K562 (cell line): Measurements from ENCODE around the gene SLC22A1. TPM values are rescaled to one million over a fixed set of nuclear protein-coding genes. Genes with fewer than 3 reads are reported as not detected.

Experiments used
- CC2D1A ChIP-seq: fragments of 450-650 bp; IDR thresholded peaks from 2 replicates; pipeline ENCODE4 v1.6.1; 2017; ENCODE audit warnings: mild to moderate bottlenecking
- FOXJ2 ChIP-seq: fragments of 200-800 bp; sonication (Bioruptor generic); IDR thresholded peaks from 2 replicates; pipeline ENCODE4 v1.6.1; 2016; ENCODE audit warnings: missing genetic modification characterization, missing compliant biosample characterization
- PTRF ChIP-seq: fragments of 450-650 bp; IDR thresholded peaks from 2 replicates; pipeline ENCODE4 v1.6.1; 2016; ENCODE audit warnings: mild to moderate bottlenecking, missing genetic modification characterization, missing compliant biosample characterization
- PTTG1 ChIP-seq: fragments of 450-650 bp; IDR thresholded peaks from 2 replicates; pipeline ENCODE4 v1.6.1; 2016; ENCODE audit warnings: low read depth, mild to moderate bottlenecking, missing genetic modification characterization, missing compliant biosample characterization
- RFX5 ChIP-seq: IDR thresholded peaks from 2 replicates; pipeline ENCODE4 v1.6.1; 2011; ENCODE audit warnings: low read depth, mild to moderate bottlenecking, improper control_type of control experiment, low read length
- SETDB1 ChIP-seq: IDR thresholded peaks from one replicate; pipeline ENCODE4 v1.6.1; 2012; ENCODE audit warnings: low read length, control low read depth, inconsistent platforms
- SP2 ChIP-seq: IDR thresholded peaks from 2 replicates; pipeline ENCODE4 v1.6.1; 2011; ENCODE audit warnings: mild to moderate bottlenecking, low read depth, low read length, moderate library complexity; ENCODE audit not compliant: poor library complexity, severe bottlenecking; ENCODE audit errors: extremely low read depth
- TFAM ChIP-seq: fragments of 250-450 bp; sonication (Bioruptor Pico); conservative IDR thresholded peaks from 2 replicates; pipeline ENCODE4 v1.5.0; 2021; ENCODE audit warnings: mild to moderate bottlenecking, moderate library complexity
- ZBTB5 ChIP-seq: fragments of 450-650 bp; IDR thresholded peaks from 2 replicates; pipeline ENCODE4 v1.6.1; 2017; ENCODE audit warnings: antibody characterized with exemption
- ZC3H4 ChIP-seq: sonication (generic); formaldehyde crosslinking; IDR thresholded peaks from 2 replicates; pipeline ENCODE4 v1.9.0; 2021; ENCODE audit warnings: missing genetic modification reagents, borderline replicate concordance
- ZNF143 ChIP-seq: sonication (generic); formaldehyde crosslinking; IDR thresholded peaks from 2 replicates; pipeline ENCODE4 v1.9.0; 2022; ENCODE audit warnings: mild to moderate bottlenecking, missing genetic modification reagents
- ZNF318 ChIP-seq, 2 experiments: fragments of 450-650 bp; IDR thresholded peaks; 2 replicates each; pipeline ENCODE4 v1.6.1; 2016; ENCODE audit warnings: mild to moderate bottlenecking in 2 of 2, borderline replicate concordance in 1 of 2, low read depth in 1 of 2, moderate library complexity in 1 of 2
- ZNF436 ChIP-seq: fragments of 250-450, 450-650 bp; sonication (Bioruptor Pico); formaldehyde crosslinking; IDR thresholded peaks from 2 replicates; pipeline ENCODE4 v1.7.0; 2020; ENCODE audit warnings: mild to moderate bottlenecking
- ZNF551 ChIP-seq: fragments of 250-450 bp; sonication (Bioruptor Pico); IDR thresholded peaks from 2 replicates; pipeline ENCODE4 v1.5.0; 2021; ENCODE audit warnings: mild to moderate bottlenecking, moderate library complexity
- ZNF586 ChIP-seq: fragments of 450-650 bp; formaldehyde crosslinking; conservative IDR thresholded peaks from 2 replicates; pipeline ENCODE4 v1.4.0; 2020; ENCODE audit warnings: mild to moderate bottlenecking, moderate library complexity
- ZNF764 ChIP-seq: fragments of 250-450 bp; sonication (Bioruptor Pico); IDR thresholded peaks from 2 replicates; pipeline ENCODE4 v1.4.0; 2020; ENCODE audit warnings: low read depth, mild to moderate bottlenecking, moderate library complexity
- polyA plus RNA-seq, 8 experiments: library from polyadenylated mRNA; depleted of rRNA in 4 of 8; stranded (reverse) in 5 of 8; unstranded in 3 of 8; fragments of >200 nt; fragmentation: Nextera tagmentation in 2 of 8; fragmentation: Illumina TruSeq in 1 of 8; extraction: Ambion mirVana in 2 of 8; extraction: Trizol in 1 of 8; gene quantifications; 2 replicates each; pipeline versions ENCODE4 v1.2.1 to v1.2.3, GENCODE V29; 2011 to 2014; ENCODE audit warnings: inconsistent platforms in 1 of 8, missing spikeins in 1 of 8
- total RNA-seq, 7 experiments: library from RNA; depleted of rRNA in 6 of 7; stranded (reverse); fragments of >200 nt in 6 of 7; fragmentation: Illumina TruSeq in 2 of 7; extraction: Trizol in 2 of 7; gene quantifications; 2 replicates each; pipeline versions ENCODE4 v1.2.1 to v1.2.3, GENCODE V29; 2011 to 2021; ENCODE audit warnings: low replicate concordance in 1 of 7

The SLC22A1 gene
- total and polyA plus RNA-seq, 9 of the 15 experiments (the other 6 are each of a cell fraction or from before 2014, with no cell fraction given): 0.11 to 0.60 (median 0.26) TPM; not detected in 4

DNA sequence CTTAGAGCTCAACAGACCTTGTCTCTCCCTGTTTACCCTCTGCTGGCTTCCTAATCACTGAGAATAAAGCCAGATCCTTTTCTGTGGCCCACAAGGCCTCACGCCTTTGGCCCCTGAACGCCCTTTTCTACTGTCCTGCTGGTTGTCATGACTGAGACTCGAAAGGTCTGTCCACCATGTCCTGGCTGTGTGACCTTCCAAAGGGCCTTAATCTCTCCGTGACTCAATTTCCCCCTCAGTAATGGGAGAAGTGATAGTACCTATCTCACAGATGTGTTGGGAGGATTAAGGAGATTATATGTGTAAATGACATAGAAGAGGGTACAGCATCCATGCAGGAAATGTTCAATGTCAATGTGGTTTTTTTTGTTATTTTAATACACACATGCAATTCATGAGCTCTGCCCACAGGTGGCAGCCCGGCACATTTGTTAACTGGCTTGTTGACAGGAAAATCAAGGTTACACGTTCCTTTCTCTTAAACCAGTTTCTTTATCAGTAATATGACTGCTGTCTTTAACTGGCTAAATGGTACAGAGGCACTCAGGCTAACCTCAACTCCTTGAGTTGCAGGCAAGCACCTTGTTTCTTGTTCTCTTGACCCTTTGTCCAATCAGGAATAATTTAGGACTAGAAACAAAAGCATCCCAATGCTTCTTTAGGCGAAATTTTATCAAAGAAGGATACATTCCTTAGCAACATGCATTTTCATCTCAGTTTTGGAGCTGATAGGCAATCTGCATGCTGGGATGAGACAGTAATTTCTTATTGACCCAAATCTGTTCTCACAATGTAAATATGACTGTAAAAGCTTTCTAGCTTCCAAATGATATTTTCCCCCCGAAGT is 16.6 kb downstream of the SLC22A1 start (continued):
- no peak for TF ChIP-seq ZNF318 (IDR thresholded peaks at IDR 0.05; ENCODE audit: borderline replicate concordance in 1 of 2, low read depth in 1 of 2)
- TF ChIP-seq ZNF764 (CRISPR knock-in tag): no peak
- TF ChIP-seq ZC3H4 (CRISPR knock-in tag): no peak
- TF ChIP-seq PTTG1 (tag): no peak
- TF ChIP-seq ZNF586: no peak
- no peak for TF ChIP-seq ZNF551 (CRISPR knock-in tag)
- no peak for TF ChIP-seq ZNF143
- no peak for TF ChIP-seq SP2
- TF ChIP-seq PTRF (tag): no peak
- TF ChIP-seq TFAM (CRISPR knock-in tag): no peak
- no peak for TF ChIP-seq ZNF436 (CRISPR knock-in tag)
- TF ChIP-seq ZBTB5: no peak
- TF ChIP-seq FOXJ2 (tag): 0 out of 2 replicates have a peak, but pooled peaks have one; percentile 31
- TF ChIP-seq SETDB1: no peak
- TF ChIP-seq CC2D1A: no peak
- no peak for TF ChIP-seq RFX5
